ENCODE data around the gene ATAD3B. TPM values are rescaled to one million over a fixed set of nuclear protein-coding genes. Genes with fewer than 3 reads are reported as not detected.

Gene ATAD3B
- total and polyA plus RNA-seq, 2 of the 13 experiments (the other 11 are each of a cell fraction or from before 2014, with no cell fraction given) = 9.6 to 31.1 TPM

DNA sequence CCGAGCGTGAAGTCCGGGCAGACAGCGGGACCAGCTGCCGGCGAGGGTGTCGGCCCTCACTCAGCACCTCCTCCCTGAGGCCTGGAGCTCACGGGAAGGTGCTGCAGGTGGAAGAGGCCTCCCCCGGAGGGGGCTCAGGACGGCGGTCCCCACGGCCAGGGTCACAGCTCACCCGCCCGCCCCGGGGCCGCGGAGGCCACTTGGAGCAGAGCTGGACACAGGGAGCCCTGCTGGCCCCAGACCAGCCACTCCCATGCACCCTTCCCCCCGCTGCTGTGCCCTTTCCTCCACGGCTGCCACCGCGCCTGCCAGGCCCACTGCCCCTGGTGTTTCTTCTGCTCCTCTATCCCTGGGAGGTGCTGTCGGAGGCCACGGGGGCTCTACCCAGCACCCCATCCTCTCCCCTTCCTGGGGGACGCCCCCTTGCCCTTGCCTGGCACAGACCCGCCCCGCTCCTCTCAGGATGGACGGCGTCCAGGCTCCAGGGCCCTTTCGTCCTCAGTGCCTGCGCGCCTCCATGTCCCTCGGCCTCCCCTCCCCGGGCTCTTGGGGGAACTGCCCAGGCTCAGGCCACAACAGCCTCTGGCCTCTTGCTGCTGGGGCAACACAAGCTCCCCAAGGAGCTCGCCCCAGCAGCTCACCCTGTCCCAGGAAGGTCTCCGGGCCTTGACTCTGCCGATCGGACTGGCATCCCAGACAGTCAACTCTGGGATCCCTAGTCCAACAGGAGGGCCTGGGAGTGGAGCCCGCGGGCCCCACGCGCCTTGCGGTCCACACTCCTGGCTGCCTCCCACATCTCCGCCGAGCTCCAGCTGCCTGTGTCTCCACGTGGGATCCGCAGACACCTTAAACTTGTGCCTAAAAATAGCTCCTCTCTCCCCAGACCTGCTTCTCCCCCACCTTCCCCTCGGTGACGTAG lies 64.7 kb downstream of the ATAD3B start (continued):
- TF ChIP-seq, protein P1, sequence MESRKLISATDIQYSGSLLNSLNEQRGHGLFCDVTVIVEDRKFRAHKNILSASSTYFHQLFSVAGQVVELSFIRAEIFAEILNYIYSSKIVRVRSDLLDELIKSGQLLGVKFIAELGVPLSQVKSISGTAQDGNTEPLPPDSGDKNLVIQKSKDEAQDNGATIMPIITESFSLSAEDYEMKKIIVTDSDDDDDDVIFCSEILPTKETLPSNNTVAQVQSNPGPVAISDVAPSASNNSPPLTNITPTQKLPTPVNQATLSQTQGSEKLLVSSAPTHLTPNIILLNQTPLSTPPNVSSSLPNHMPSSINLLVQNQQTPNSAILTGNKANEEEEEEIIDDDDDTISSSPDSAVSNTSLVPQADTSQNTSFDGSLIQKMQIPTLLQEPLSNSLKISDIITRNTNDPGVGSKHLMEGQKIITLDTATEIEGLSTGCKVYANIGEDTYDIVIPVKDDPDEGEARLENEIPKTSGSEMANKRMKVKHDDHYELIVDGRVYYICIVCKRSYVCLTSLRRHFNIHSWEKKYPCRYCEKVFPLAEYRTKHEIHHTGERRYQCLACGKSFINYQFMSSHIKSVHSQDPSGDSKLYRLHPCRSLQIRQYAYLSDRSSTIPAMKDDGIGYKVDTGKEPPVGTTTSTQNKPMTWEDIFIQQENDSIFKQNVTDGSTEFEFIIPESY (CRISPR knock-in tag; IDR thresholded peaks at IDR 0.05) = peak; percentile 57; the same call in 1 of the 2 replicates

DNA sequence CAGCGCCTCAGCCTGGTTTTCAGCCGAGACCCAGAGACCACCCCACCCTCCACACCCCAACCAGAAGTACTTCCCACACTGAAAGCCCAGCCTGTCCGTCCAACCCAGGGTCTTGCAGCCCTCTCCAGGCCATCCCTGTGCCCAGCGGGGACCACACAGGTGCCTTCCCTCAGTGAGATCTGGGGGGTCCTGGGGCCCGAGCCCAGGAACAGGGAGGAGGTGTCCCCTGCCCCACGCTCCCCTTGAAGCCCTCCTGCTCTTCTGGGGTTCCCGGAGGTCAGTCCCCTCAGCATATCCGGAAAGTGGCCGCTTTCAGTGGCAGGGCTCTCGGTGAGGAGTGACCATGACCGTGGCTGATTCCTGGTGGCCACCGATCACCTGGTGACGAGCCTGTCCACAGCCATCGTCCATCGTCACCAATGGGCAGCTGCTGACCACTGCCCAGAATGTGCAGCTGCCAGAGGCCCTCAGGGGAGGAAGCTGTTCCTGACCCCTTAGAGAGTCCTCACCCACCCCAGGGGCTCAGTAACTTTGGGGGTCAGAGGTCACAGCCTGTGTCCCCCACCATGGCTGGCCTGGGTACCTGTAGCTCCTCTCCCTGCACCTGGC lies 65.5 kb downstream of the ATAD3B start:
- FAIRE-seq (no peak), DNase-seq (ENCODE audit: low spot score) (no peak), ATAC-seq (no peak; the same call in 2 of the 3 replicates)
- Histone ChIP-seq H3K4me3 (replicated peaks in 1 of 3; ENCODE audit: insufficient read depth in 1 of 3, low read depth in 2 of 3, low read length in 3 of 3) (no peak overlapping the region), H3K27me3 (ENCODE audit: control insufficient read depth in 1 of 2, insufficient read depth in 2 of 2, low read length in 2 of 2) (no peaks in the 10 kb centered on the region), H4K20me1 (ENCODE audit: insufficient read depth, low read length) (no peaks in the 10 kb centered on the region), H3K36me3 (replicated peaks in 1 of 2; ENCODE audit: control insufficient read depth in 1 of 2, insufficient read depth in 2 of 2, low read length in 2 of 2) (peaks cover 2 to 8% of the 10 kb centered on the region in 2 experiments; a peak in 3 of 5 replicates), H3K27ac (ENCODE audit: extremely low read length, insufficient read depth, low read length) (no peak overlapping the region), H3K4me2 (ENCODE audit: low read depth, low read length) (no peak overlapping the region), H3K9ac (ENCODE audit: insufficient read depth, low read depth, low read length) (no peak overlapping the region), H3K9me3 (ENCODE audit: low read length) (no peaks in the 10 kb centered on the region), H3K4me1 (ENCODE audit: insufficient read depth, low read length) (no peaks in the 10 kb centered on the region), H2AFZ (ENCODE audit: low read length) (no peak overlapping the region), H3K79me2 (ENCODE audit: insufficient read depth, low read length) (no peaks in the 10 kb centered on the region)
- ChIA-PET POLR2A (no interaction called here), CTCF (ENCODE audit: low intra/inter-chr PET ratio, low total read pairs) (no interaction called here)
- intact Hi-C loops (cut with micrococcal nuclease; ENCODE audit: unreplicated experiment) (no loop called here), in situ Hi-C loops (cut with HindIII; ENCODE audit: extremely low pct_ligation_motif_present, low pct_unique_long_range_greater_than_20kb) (no loop called here)
- WGBS (ENCODE audit: low lambda C conversion rate) = 91% methylated on average over 6 of the region's 15 CpGs
- no TSS peak for BruUV-seq (replicated peaks)
- TF ChIP-seq EHMT2 (IDR thresholded peaks at IDR 0.05; ENCODE audit: borderline replicate concordance, low read depth, low read length) (no peak), NBN (conservative IDR thresholded peaks at IDR 0.05) (no peak), SNAPC2 (CRISPR knock-in tag; IDR thresholded peaks at IDR 0.05) (no peak), ELF1 (CRISPR knock-in tag; IDR thresholded peaks at IDR 0.05) (no peak), MLLT10 (CRISPR knock-in tag; IDR thresholded peaks at IDR 0.05) (no peak), SAFB2 (CRISPR knock-in tag; IDR thresholded peaks at IDR 0.05; ENCODE audit: borderline replicate concordance, low read depth) (no peak)
- TF ChIP-seq, protein P2, sequence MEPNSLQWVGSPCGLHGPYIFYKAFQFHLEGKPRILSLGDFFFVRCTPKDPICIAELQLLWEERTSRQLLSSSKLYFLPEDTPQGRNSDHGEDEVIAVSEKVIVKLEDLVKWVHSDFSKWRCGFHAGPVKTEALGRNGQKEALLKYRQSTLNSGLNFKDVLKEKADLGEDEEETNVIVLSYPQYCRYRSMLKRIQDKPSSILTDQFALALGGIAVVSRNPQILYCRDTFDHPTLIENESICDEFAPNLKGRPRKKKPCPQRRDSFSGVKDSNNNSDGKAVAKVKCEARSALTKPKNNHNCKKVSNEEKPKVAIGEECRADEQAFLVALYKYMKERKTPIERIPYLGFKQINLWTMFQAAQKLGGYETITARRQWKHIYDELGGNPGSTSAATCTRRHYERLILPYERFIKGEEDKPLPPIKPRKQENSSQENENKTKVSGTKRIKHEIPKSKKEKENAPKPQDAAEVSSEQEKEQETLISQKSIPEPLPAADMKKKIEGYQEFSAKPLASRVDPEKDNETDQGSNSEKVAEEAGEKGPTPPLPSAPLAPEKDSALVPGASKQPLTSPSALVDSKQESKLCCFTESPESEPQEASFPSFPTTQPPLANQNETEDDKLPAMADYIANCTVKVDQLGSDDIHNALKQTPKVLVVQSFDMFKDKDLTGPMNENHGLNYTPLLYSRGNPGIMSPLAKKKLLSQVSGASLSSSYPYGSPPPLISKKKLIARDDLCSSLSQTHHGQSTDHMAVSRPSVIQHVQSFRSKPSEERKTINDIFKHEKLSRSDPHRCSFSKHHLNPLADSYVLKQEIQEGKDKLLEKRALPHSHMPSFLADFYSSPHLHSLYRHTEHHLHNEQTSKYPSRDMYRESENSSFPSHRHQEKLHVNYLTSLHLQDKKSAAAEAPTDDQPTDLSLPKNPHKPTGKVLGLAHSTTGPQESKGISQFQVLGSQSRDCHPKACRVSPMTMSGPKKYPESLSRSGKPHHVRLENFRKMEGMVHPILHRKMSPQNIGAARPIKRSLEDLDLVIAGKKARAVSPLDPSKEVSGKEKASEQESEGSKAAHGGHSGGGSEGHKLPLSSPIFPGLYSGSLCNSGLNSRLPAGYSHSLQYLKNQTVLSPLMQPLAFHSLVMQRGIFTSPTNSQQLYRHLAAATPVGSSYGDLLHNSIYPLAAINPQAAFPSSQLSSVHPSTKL (CRISPR knock-in tag; IDR thresholded peaks at IDR 0.05) = no peak
- TF ChIP-seq, protein P3, sequence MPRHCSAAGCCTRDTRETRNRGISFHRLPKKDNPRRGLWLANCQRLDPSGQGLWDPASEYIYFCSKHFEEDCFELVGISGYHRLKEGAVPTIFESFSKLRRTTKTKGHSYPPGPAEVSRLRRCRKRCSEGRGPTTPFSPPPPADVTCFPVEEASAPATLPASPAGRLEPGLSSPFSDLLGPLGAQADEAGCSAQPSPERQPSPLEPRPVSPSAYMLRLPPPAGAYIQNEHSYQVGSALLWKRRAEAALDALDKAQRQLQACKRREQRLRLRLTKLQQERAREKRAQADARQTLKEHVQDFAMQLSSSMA (CRISPR knock-in tag; IDR thresholded peaks at IDR 0.05) = no peak
